Progenitor cell of endocrine pancreas (in vitro differentiated cells): ENCODE measurements around the gene MYBL2. TPM values are rescaled to one million over a fixed set of nuclear protein-coding genes. Genes with fewer than 3 reads are reported as not detected.
A peak's percentile ranks its signal among the peaks of the same experiment; 100 is the strongest.

ENCODE experiments used
- DNase-seq: peaks from one replicate; pipeline ENCODE4 v3.0.0; 2021; ENCODE audit warnings: low spot score; ENCODE audit not compliant: unreplicated experiment
- H3K27ac Mint-ChIP-seq: 2 replicates; pipeline ENCODE4 v1.8.0; 2021; ENCODE audit warnings: mild to moderate bottlenecking, moderate library complexity, mixed read lengths
- H3K27me3 Mint-ChIP-seq: 2 replicates; pipeline ENCODE4 v1.8.0; 2021; ENCODE audit warnings: mixed read lengths
- H3K36me3 Mint-ChIP-seq: 2 replicates; pipeline ENCODE4 v1.8.0; 2022; ENCODE audit warnings: mixed read lengths; ENCODE audit not compliant: insufficient read depth
- H3K4me1 Mint-ChIP-seq: 2 replicates; pipeline ENCODE4 v1.8.0; 2021; ENCODE audit warnings: low read depth, mixed read lengths
- H3K4me3 Mint-ChIP-seq: 2 replicates; pipeline ENCODE4 v1.8.0; 2021; ENCODE audit warnings: low read depth, mild to moderate bottlenecking, moderate library complexity, mixed read lengths
- H3K9me3 Mint-ChIP-seq: 2 replicates; pipeline ENCODE4 v1.8.0; 2021; ENCODE audit warnings: low read depth, mixed read lengths
- CTCF ChIP-seq: fragments of 200-600 bp; sonication (generic); IDR thresholded peaks from one replicate; pipeline ENCODE4 v1.5.0; 2021; ENCODE audit warnings: antibody characterized with exemption, mild to moderate bottlenecking; ENCODE audit not compliant: unreplicated experiment
- total RNA-seq: library from RNA; stranded (reverse); gene quantifications from 2 replicates; pipeline ENCODE4 v1.2.1, GENCODE V29; 2021

MYBL2 gene
- total RNA-seq, 1 donor from 2014 or later: 43.3 TPM

DNA sequence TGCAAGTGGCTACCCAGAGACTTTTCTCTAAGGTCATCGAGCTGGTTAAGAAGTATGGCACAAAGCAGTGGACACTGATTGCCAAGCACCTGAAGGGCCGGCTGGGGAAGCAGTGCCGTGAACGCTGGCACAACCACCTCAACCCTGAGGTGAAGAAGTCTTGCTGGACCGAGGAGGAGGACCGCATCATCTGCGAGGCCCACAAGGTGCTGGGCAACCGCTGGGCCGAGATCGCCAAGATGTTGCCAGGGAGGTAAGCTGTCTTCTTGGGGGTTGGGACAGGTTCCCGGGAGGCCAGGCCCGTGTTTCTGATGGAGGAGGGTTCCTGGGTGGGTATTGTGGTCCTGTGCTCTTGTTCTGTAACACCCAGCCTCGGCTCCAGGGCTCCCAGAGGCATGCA, 19.9 kb downstream of the MYBL2 start:
- H3K9me3 Mint-ChIP-seq: no peaks in the 10 kb centered on the region
- DNase-seq: no peak
- H3K36me3 Mint-ChIP-seq: peaks cover 2% of the 10 kb centered on the region
- H3K4me3 Mint-ChIP-seq: no peak overlapping the region
- TF ChIP-seq CTCF: no peak
- no peaks in the 10 kb centered on the region for H3K27me3 Mint-ChIP-seq
- H3K27ac Mint-ChIP-seq: peak overlapping the region; percentile 24
- H3K4me1 Mint-ChIP-seq: no peaks in the 10 kb centered on the region

DNA sequence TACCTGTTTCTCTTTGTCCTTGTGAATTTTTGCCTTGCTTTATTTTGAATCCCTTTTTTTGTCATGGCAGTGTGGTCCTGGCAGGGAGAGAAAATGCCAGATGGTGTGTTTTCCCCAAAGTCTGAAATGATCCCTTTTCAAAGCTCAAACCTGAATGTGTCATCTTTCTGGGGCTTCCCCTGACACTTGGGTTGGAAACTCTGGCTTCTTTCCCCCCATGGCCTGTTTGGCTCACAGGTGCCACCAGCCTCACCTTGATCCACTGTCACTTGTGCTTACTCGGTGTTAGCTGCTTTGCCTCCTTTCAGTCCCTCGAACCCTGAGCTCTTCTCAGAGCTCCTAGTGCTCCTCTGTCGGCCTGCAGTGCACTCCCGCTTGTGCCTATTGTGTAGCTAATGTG, 22.3 kb downstream of the MYBL2 start:
- peaks cover 2% of the 10 kb centered on the region for H3K36me3 Mint-ChIP-seq
- no peaks in the 10 kb centered on the region for H3K4me1 Mint-ChIP-seq
- H3K27me3 Mint-ChIP-seq: no peaks in the 10 kb centered on the region
- H3K4me3 Mint-ChIP-seq: no peak overlapping the region
- no peak for TF ChIP-seq CTCF
- H3K27ac Mint-ChIP-seq: no peak overlapping the region
- no peaks in the 10 kb centered on the region for H3K9me3 Mint-ChIP-seq
- DNase-seq: no peak

DNA sequence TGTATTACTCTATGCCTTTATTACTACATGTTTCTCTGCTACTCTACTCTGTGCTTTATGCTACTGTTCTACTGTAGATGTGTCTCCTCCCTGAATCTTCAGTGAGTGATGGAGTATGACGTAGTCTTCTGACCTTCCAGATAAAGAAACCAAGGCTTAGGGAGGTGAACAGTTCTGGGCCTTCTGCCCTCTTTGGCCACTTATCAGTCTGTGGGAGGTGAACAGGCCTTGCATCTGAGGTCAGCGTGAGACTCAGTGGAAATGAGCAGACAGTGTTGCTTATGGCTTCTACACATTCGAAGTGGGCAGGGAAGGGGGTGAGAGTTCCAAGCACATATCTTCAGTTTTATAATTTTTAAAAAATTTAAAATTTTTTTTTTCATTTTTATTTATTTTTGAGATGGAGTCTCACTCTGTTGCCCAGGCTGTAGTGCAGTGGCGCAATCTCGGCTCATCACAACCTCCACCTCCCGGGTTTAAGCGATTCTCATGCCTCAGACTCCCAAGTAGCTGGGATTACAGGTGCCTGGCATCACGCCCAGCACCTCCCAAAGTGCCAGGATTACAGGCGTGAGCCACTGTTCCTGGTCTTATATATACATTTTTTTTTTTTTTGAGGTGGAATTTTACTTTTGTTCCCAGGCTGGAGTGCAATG, 24.2 kb downstream of the MYBL2 start:
- Mint-ChIP-seq H3K9me3 (no peaks in the 10 kb centered on the region), H3K27ac (no peak overlapping the region), H3K4me3 (no peak overlapping the region), H3K36me3 (peaks cover 2% of the 10 kb centered on the region), H3K27me3 (no peaks in the 10 kb centered on the region), H3K4me1 (no peaks in the 10 kb centered on the region)
- TF ChIP-seq CTCF: no peak
- no peak for DNase-seq

DNA sequence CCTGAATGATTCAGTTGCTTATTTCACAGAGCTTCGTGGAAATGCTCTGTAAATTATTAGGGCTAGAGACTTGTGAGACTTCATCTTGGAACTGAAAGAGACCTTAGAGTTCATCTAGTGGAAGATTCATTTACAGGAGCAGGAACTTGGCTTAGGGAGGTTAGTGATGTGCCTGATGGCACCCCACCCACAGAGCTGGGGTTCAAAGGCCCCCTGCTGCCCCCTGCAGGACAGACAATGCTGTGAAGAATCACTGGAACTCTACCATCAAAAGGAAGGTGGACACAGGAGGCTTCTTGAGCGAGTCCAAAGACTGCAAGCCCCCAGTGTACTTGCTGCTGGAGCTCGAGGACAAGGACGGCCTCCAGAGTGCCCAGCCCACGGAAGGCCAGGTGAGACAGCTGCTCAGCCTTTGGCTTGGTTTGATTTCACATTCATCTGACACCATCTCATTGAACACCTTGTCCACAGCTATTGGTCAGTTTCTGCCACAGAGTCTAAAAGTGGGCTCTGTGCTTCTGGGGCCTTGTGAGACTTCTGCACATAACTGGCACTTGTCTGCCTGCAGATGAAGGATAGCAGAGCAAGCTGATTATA, 25.1 kb downstream of the MYBL2 start:
- DNase-seq: peak; percentile 33
- peaks cover 2% of the 10 kb centered on the region for H3K36me3 Mint-ChIP-seq

GRCh38 chr20:43694763-43695162, 27.8 kb downstream of the MYBL2 start:
- DNase-seq: no peak
- no peaks in the 10 kb centered on the region for H3K4me1 Mint-ChIP-seq
- no peak overlapping the region for H3K4me3 Mint-ChIP-seq
- no peak for TF ChIP-seq CTCF
- no peaks in the 10 kb centered on the region for H3K9me3 Mint-ChIP-seq
- no peaks in the 10 kb centered on the region for H3K27me3 Mint-ChIP-seq
- H3K36me3 Mint-ChIP-seq: peaks cover 1% of the 10 kb centered on the region
- no peak overlapping the region for H3K27ac Mint-ChIP-seq

More for the DNA sequence above, 25.1 kb downstream of the MYBL2 start:
- Mint-ChIP-seq H3K4me1 (no peaks in the 10 kb centered on the region), H3K4me3 (no peak overlapping the region), H3K9me3 (no peaks in the 10 kb centered on the region), H3K27ac (peak overlapping the region; percentile 16), H3K27me3 (no peaks in the 10 kb centered on the region)
- peak; percentile 60 for TF ChIP-seq CTCF
